ENCODE results near the gene TOR4A. TPM values are rescaled to one million over a fixed set of nuclear protein-coding genes. Genes with fewer than 3 reads are reported as not detected.

The TOR4A gene
- total RNA-seq, 1 experiment from 2014 or later, result 37.1 TPM

DNA sequence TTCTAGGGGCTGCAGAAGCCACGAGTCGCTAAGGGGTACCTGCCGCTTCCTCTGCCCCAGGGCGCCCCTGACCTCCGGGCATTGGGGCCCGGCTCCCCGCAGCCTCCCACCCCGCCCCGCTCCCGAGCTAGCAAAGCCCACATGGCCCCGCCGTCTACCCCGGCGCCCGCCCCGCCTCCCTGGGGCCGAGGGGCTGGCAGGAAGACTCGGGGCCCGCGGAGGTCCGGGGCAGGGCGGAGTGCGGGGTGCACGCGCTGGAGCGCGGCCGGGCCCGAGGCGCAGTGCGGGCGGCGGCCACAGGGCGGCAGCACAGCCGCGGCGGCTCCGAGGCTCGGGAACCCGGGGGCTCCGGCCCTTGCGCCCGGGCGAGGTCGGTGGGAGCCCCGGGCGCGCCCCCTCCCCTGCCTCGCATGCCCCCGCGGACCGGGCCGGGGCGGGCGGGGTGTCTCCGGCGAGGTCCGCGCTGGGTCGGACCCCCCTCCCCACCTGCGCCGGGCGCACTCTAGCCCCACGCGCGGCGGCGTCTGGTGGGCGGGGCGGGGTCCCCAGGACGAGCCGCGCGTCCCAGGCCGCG lies 17.8 kb downstream of the TOR4A start:
- no TSS peak for BruUV-seq (replicated peaks)
- H3K4me1 ChIP-seq (ENCODE audit: control insufficient read depth, insufficient read depth, low read length), result peaks cover 30% of the 10 kb centered on the region
- H3K27me3 ChIP-seq (ENCODE audit: control insufficient read depth, insufficient read depth, low read length), result no peaks in the 10 kb centered on the region
- ChIA-PET POLR2A (no interaction called here), CTCF (no interaction called here)
- peak overlapping the region in 1 of 2 experiments; percentile 36; a peak in 3 of 4 replicates for H3K4me3 ChIP-seq (ENCODE audit: low read depth in 2 of 2, low read length in 2 of 2)
- in situ Hi-C loops (cut with HindIII; ENCODE audit: low pct_unique_long_range_greater_than_20kb, low sequenced_read_pairs), result no loop called here
- intact Hi-C loops (cut with micrococcal nuclease; ENCODE audit: unreplicated experiment), result loop anchor here (10.0 kb wide), 1 partner anchor 129 kb away; the partner anchor contains the start of genes EXD3 and NOXA1
- TF ChIP-seq SIN3A (IDR thresholded peaks at IDR 0.05; ENCODE audit: borderline replicate concordance, insufficient read depth, low read depth, low read length) (peak; percentile 12; the same call in 1 of the 2 replicates), CTCF (IDR thresholded peaks at IDR 0.05) (peak; percentile 93)
- TF ChIP-seq, protein P1, sequence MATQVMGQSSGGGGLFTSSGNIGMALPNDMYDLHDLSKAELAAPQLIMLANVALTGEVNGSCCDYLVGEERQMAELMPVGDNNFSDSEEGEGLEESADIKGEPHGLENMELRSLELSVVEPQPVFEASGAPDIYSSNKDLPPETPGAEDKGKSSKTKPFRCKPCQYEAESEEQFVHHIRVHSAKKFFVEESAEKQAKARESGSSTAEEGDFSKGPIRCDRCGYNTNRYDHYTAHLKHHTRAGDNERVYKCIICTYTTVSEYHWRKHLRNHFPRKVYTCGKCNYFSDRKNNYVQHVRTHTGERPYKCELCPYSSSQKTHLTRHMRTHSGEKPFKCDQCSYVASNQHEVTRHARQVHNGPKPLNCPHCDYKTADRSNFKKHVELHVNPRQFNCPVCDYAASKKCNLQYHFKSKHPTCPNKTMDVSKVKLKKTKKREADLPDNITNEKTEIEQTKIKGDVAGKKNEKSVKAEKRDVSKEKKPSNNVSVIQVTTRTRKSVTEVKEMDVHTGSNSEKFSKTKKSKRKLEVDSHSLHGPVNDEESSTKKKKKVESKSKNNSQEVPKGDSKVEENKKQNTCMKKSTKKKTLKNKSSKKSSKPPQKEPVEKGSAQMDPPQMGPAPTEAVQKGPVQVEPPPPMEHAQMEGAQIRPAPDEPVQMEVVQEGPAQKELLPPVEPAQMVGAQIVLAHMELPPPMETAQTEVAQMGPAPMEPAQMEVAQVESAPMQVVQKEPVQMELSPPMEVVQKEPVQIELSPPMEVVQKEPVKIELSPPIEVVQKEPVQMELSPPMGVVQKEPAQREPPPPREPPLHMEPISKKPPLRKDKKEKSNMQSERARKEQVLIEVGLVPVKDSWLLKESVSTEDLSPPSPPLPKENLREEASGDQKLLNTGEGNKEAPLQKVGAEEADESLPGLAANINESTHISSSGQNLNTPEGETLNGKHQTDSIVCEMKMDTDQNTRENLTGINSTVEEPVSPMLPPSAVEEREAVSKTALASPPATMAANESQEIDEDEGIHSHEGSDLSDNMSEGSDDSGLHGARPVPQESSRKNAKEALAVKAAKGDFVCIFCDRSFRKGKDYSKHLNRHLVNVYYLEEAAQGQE (IDR thresholded peaks at IDR 0.05; ENCODE audit: insufficient read depth in 1 of 2, low read depth in 2 of 2, low read length in 1 of 2), result no peak
- no peak overlapping the region for H3K27ac ChIP-seq (ENCODE audit: low read length)
- DNase-seq (ENCODE audit: low read depth, low spot score), result no peak
- no peaks in the 10 kb centered on the region for H3K9me3 ChIP-seq (ENCODE audit: control insufficient read depth, insufficient read depth, low read depth, low read length)
- ATAC-seq, result peak; percentile 51
- H3K36me3 ChIP-seq (ENCODE audit: control insufficient read depth, insufficient read depth, low read length), result no peaks in the 10 kb centered on the region

DNA sequence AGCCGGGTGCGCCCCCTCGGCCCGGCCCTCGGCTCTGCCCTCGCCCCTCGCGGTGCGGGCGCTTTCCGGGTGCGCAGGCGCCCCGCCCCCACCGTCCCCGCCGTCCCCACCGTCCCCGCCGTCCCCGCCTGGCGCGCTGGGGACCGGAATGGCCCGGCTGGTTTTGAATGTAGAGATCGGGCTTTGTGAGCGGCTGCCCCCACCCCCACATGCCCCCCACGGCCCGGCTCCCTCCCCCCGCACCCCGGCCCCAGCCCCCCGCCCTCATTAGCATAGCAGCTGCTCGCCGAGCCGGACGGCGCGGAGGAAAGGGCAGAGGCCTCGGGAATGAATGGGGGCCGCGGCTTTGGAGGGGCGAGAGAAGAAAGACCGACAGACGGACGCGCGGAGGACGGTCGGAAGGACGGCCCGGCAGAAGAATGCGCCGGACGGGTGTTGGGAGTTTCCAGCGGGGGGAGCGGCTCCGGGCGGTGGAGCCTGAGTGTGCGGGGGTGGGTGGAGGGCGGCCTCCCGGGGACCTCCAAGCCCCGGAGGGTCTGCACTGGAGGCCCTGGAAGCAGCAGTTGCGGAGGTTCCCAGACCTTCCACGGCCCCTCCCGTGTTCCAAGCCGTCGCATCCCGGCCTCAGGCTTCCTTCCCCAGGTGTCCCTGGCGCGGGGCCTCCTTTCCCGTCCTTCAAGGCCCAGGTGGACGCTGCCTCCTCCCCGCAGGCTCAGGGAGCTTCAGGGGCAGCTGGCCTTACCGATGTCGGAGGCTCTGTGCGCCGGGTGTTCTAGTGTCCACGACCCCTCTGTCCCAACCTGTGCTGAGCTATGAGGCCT lies 18.5 kb downstream of the TOR4A start:
- intact Hi-C loops (cut with micrococcal nuclease; ENCODE audit: unreplicated experiment), result loop anchor here (10.0 kb wide), 1 partner anchor 129 kb away; the partner anchor contains the start of genes EXD3 and NOXA1
- ChIA-PET CTCF (interaction anchor here (0.7 kb wide), 1 partner anchor 11 kb away, joined by 5 read pairs; no protein-coding TSS in a partner anchor), POLR2A (no interaction called here)
- ATAC-seq (peak; percentile 7), DNase-seq (ENCODE audit: low read depth, low spot score) (no peak)
- peak overlapping the region; percentile 36 for H3K4me3 ChIP-seq (ENCODE audit: low read depth in 2 of 2, low read length in 2 of 2)
- no peaks in the 10 kb centered on the region for H3K9me3 ChIP-seq (ENCODE audit: control insufficient read depth, insufficient read depth, low read depth, low read length)
- in situ Hi-C loops (cut with HindIII; ENCODE audit: low pct_unique_long_range_greater_than_20kb, low sequenced_read_pairs), result no loop called here
- TF ChIP-seq CTCF (IDR thresholded peaks at IDR 0.05) (no peak), SIN3A (IDR thresholded peaks at IDR 0.05; ENCODE audit: borderline replicate concordance, insufficient read depth, low read depth, low read length) (no peak), TCF7L2 (IDR thresholded peaks at IDR 0.05; ENCODE audit: low read depth, low read length) (no peak), POLR2AphosphoS5 (IDR thresholded peaks at IDR 0.05; ENCODE audit: low read depth, low read length) (no peak)
- TF ChIP-seq, protein P1 (IDR thresholded peaks at IDR 0.05; ENCODE audit: insufficient read depth in 1 of 2, low read depth in 2 of 2, low read length in 1 of 2), result no peak
- no TSS peak for BruUV-seq (replicated peaks)
- H3K27me3 ChIP-seq (ENCODE audit: control insufficient read depth, insufficient read depth, low read length), result no peaks in the 10 kb centered on the region
- H3K27ac ChIP-seq (ENCODE audit: low read length), result peak overlapping the region; percentile 70
- no peaks in the 10 kb centered on the region for H3K36me3 ChIP-seq (ENCODE audit: control insufficient read depth, insufficient read depth, low read length)
- peaks cover 30% of the 10 kb centered on the region for H3K4me1 ChIP-seq (ENCODE audit: control insufficient read depth, insufficient read depth, low read length)
